ENCODE data around the gene MYH6. TPM values are rescaled to one million over a fixed set of nuclear protein-coding genes. Genes with fewer than 3 reads are reported as not detected.

MYH6 gene
- total and polyA plus RNA-seq, 2 donors (not counting 3 experiments of a cell fraction or from before 2014, with no cell fraction given), result not detected

- dilution Hi-C loops (cut with MboI; ENCODE audit: extremely low pct_ligation_motif_present, low sequenced_read_pairs) (no loop called here), intact Hi-C loops (cut with micrococcal nuclease) (no loop called here)
- FAIRE-seq (no peak), DNase-seq (ENCODE audit: low read depth, low spot score) (no peak)
- H3K9ac ChIP-seq (replicated peaks; ENCODE audit: extremely low read depth, insufficient read depth, low read length), result no peak overlapping the region
- H3K27me3 ChIP-seq (ENCODE audit: control insufficient read depth in 2 of 2, insufficient read depth in 2 of 2, low read length in 2 of 2), result no peaks in the 10 kb centered on the region
- no peaks in the 10 kb centered on the region for H3K9me1 ChIP-seq (replicated peaks; ENCODE audit: control insufficient read depth, extremely low read depth, insufficient read depth, low read length)
- H2AFZ ChIP-seq (ENCODE audit: low read depth, low read length), result no peak overlapping the region
- ChIA-PET POLR2A (no interaction called here), CTCF (no interaction called here)
- no peak overlapping the region for H3K4me3 ChIP-seq (replicated peaks in 1 of 3; ENCODE audit: insufficient read depth in 1 of 3, low read depth in 1 of 3, low read length in 3 of 3)
- no peak overlapping the region for H3K4me2 ChIP-seq (ENCODE audit: insufficient read depth, low read length)
- H3K79me2 ChIP-seq (ENCODE audit: control insufficient read depth, insufficient read depth, low read length), result no peaks in the 10 kb centered on the region
- no peak overlapping the region for H3K27ac ChIP-seq (ENCODE audit: insufficient read depth, low read depth, low read length)
- no peaks in the 10 kb centered on the region for H3K36me3 ChIP-seq (ENCODE audit: control insufficient read depth in 2 of 2, extremely low read depth in 1 of 2, insufficient read depth in 2 of 2, low read length in 2 of 2)
- no peaks in the 10 kb centered on the region for H4K20me1 ChIP-seq (replicated peaks; ENCODE audit: control insufficient read depth, extremely low read depth, insufficient read depth, low read length)
- H3K4me1 ChIP-seq (ENCODE audit: control insufficient read depth, extremely low read depth, insufficient read depth, low read length), result no peaks in the 10 kb centered on the region
- no peaks in the 10 kb centered on the region for H3K9me3 ChIP-seq (replicated peaks; ENCODE audit: control insufficient read depth, insufficient read depth, low read length)
- TF ChIP-seq FOS (IDR thresholded peaks at IDR 0.05; ENCODE audit: borderline replicate concordance, insufficient read depth, low read length), result no peak
- TF ChIP-seq, protein P1, sequence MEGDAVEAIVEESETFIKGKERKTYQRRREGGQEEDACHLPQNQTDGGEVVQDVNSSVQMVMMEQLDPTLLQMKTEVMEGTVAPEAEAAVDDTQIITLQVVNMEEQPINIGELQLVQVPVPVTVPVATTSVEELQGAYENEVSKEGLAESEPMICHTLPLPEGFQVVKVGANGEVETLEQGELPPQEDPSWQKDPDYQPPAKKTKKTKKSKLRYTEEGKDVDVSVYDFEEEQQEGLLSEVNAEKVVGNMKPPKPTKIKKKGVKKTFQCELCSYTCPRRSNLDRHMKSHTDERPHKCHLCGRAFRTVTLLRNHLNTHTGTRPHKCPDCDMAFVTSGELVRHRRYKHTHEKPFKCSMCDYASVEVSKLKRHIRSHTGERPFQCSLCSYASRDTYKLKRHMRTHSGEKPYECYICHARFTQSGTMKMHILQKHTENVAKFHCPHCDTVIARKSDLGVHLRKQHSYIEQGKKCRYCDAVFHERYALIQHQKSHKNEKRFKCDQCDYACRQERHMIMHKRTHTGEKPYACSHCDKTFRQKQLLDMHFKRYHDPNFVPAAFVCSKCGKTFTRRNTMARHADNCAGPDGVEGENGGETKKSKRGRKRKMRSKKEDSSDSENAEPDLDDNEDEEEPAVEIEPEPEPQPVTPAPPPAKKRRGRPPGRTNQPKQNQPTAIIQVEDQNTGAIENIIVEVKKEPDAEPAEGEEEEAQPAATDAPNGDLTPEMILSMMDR (IDR thresholded peaks at IDR 0.05; ENCODE audit: extremely low read depth in 1 of 2, insufficient read depth in 1 of 2, low read depth in 1 of 2, low read length in 2 of 2), result no peak
- TF ChIP-seq JUN (IDR thresholded peaks at IDR 0.05; ENCODE audit: borderline replicate concordance, insufficient read depth, insufficient read length, low read depth), result no peak
- no peak for TF ChIP-seq GATA2 (IDR thresholded peaks at IDR 0.05; ENCODE audit: insufficient read depth, insufficient read length, low read depth, low read length)
- TF ChIP-seq, protein P2, sequence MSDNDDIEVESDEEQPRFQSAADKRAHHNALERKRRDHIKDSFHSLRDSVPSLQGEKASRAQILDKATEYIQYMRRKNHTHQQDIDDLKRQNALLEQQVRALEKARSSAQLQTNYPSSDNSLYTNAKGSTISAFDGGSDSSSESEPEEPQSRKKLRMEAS (IDR thresholded peaks at IDR 0.05; ENCODE audit: insufficient read depth, insufficient read length), result no peak
- no peak for TF ChIP-seq MYC (IDR thresholded peaks at IDR 0.05; ENCODE audit: low read depth, low read length)
- TF ChIP-seq EZH2 (IDR thresholded peaks at IDR 0.05; ENCODE audit: borderline replicate concordance, low read depth, low read length, severe bottlenecking), result no peak
- TF ChIP-seq POLR2AphosphoS5 (IDR thresholded peaks at IDR 0.05; ENCODE audit: insufficient read depth, low read depth, low read length), result no peak
- no peak for TF ChIP-seq POLR2A (IDR thresholded peaks at IDR 0.05; ENCODE audit: low read depth, low read length)
- BruUV-seq (replicated peaks), result no TSS peak
Measured at GRCh38 chr14:23404331-23404900, 3.7 kb downstream of the MYH6 start.

Data from endothelial cell of umbilical vein (primary cell).